Hepatocyte (in vitro differentiated cells): Measurements from ENCODE around the gene STXBP1. TPM values are rescaled to one million over a fixed set of nuclear protein-coding genes. Genes with fewer than 3 reads are reported as not detected.

Experiments
- DNase-seq: peaks from one replicate; pipeline ENCODE4 v3.0.0-alpha.2; 2016; ENCODE audit warnings: low spot score
- H2AFZ ChIP-seq: fragments of 200-600 bp; sonication (generic); 2 replicates; pipeline ENCODE4 v1.6.0; 2016; ENCODE audit warnings: antibody characterized with exemption, mild to moderate bottlenecking
- H3K27ac ChIP-seq: fragments of 200-600 bp; sonication (generic); 2 replicates; pipeline ENCODE4 v1.5.1; 2016; ENCODE audit warnings: mild to moderate bottlenecking
- H3K27me3 ChIP-seq: fragments of 200-600 bp; sonication (generic); 2 replicates; pipeline ENCODE4 v1.6.1; 2016
- H3K36me3 ChIP-seq: fragments of 200-600 bp; sonication (generic); replicated peaks from 2 replicates; pipeline ENCODE4 v1.5.1; 2016; ENCODE audit warnings: low read depth; ENCODE audit not compliant: insufficient read depth
- H3K4me1 ChIP-seq: fragments of 200-600 bp; sonication (generic); 2 replicates; pipeline ENCODE4 v1.5.1; 2016; ENCODE audit warnings: mild to moderate bottlenecking, moderate library complexity; ENCODE audit not compliant: insufficient read depth
- H3K4me2 ChIP-seq: fragments of 200-600 bp; sonication (generic); 2 replicates; pipeline ENCODE4 v1.6.0; 2016
- H3K4me3 ChIP-seq: fragments of 200-600 bp; sonication (generic); 2 replicates; pipeline ENCODE4 v1.5.1; 2016; ENCODE audit warnings: mild to moderate bottlenecking
- H3K79me2 ChIP-seq: fragments of 200-600 bp; sonication (generic); 2 replicates; pipeline ENCODE4 v1.6.0; 2017; ENCODE audit warnings: mild to moderate bottlenecking
- H3K9me2 ChIP-seq: fragments of 200-600 bp; sonication (generic); replicated peaks from 2 replicates; pipeline ENCODE4 v1.6.0; 2017; ENCODE audit warnings: mild to moderate bottlenecking; ENCODE audit not compliant: insufficient read depth
- H3K9me3 ChIP-seq: fragments of 200-600 bp; sonication (generic); 2 replicates; pipeline ENCODE4 v1.5.1; 2016; ENCODE audit warnings: low read depth, mild to moderate bottlenecking
- H4K20me1 ChIP-seq: fragments of 200-600 bp; sonication (generic); 2 replicates; pipeline ENCODE4 v1.6.0; 2016; ENCODE audit warnings: mild to moderate bottlenecking; ENCODE audit not compliant: insufficient read depth, poor library complexity, severe bottlenecking
- EZH2 ChIP-seq: fragments of 200-600 bp; sonication (generic); IDR thresholded peaks from 2 replicates; pipeline ENCODE4 v1.6.1; 2016; ENCODE audit warnings: antibody characterized with exemption, mild to moderate bottlenecking, borderline replicate concordance
- EZH2phosphoT487 ChIP-seq: fragments of 200-600 bp; sonication (generic); IDR thresholded peaks from one replicate; pipeline ENCODE4 v1.6.1; 2018; ENCODE audit warnings: antibody characterized with exemption, mild to moderate bottlenecking, low read depth, moderate library complexity; ENCODE audit not compliant: unreplicated experiment, severe bottlenecking
- WGBS: methylation state at CpG from one replicate; pipeline ENCODE4 v1.1.6; 2016; ENCODE audit warnings: low lambda C conversion rate; ENCODE audit errors: missing lambda C conversion rate; 5-methylcytosine and 5-hydroxymethylcytosine counted together
- polyA plus RNA-seq: library from polyadenylated mRNA; unstranded; fragments of >200 nt; fragmentation: Nextera tagmentation; extraction: Ambion mirVana; gene quantifications from 2 replicates; pipeline ENCODE4 v1.2.1, GENCODE V29; 2016
- total RNA-seq: library from RNA; depleted of rRNA; stranded (reverse); fragments of >200 nt; gene quantifications from 2 replicates; pipeline ENCODE4 v1.2.3, GENCODE V29; 2014
- TF ChIP-seq, protein P1 (sequence below): fragments of 200-600 bp; sonication (generic); IDR thresholded peaks from 2 replicates; pipeline ENCODE4 v1.5.1; 2016; ENCODE audit warnings: antibody characterized with exemption, mild to moderate bottlenecking; ENCODE audit not compliant: poor library complexity

STXBP1 gene
- total and polyA plus RNA-seq, 2 experiments from 2014 or later, result 22.6 to 27.6 TPM

DNA sequence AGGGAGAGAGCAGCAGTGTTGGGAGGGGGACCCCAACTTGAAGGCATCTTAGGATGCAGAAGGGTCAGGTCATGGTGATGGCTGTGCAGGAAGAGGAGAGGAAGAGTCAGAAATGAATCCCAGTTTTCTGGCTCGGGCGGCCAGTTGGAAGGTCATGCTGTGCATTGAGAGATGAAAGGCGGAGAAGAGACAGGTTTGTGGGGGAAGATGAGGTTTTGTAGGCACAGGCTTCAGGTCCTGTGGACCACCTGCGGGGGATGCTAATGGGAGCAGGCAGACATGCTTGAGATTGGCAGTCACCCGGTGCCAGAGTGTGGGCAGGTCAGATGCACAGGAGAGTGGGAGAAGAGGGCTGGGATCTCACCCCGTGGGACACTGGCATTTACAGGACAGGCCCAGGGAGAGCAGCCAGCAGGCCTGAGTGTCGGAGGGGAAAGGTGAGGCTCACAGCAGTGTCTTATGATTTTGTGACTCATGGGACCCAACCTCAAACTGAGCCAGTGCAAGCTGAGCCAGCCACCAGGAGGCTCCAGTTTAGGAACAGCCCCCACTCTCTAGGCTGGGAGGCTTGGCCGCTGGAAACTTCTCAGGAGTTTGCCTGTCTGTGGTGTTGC, 17.5 kb downstream of the STXBP1 start:
- H3K4me2 ChIP-seq, result no peak overlapping the region
- H2AFZ ChIP-seq, result no peak overlapping the region
- no peak overlapping the region for H3K4me3 ChIP-seq

DNA sequence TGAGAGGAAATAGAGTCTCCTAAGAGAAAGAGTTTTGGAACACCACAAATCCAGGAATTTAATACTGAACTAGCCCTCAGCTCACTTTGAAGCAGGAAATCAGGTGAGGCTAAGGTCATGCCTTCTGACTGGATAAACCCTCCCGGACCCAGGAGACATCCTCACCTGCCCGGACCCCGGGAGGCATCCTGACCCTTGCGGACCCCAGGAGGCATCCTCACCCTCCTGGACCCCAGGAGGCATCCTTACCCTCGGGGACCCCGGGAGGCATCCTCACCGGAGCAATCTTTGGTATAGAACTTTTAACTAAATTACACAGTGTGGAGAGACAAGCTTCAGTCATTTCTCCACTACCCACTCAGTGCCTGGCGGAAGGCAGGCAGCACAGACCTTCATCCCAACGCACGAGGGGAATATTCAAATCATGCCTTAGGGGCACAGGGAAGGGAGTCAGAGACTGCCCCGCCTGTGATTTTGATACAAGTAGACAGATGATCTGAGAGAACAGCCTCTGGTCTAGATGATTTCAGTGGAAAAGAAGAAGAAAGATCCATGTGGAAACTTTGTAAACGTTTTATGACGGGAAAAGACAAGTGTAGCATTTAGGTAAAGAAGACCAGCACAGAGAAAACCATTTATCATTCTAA, 21.3 kb downstream of the STXBP1 start:
- Histone ChIP-seq H2AFZ (no peak overlapping the region), H3K9me2 (no peaks in the 10 kb centered on the region), H3K9me3 (no peaks in the 10 kb centered on the region), H4K20me1 (no peaks in the 10 kb centered on the region), H3K36me3 (no peaks in the 10 kb centered on the region), H3K79me2 (no peaks in the 10 kb centered on the region), H3K27ac (no peak overlapping the region), H3K4me2 (no peak overlapping the region), H3K4me1 (no peaks in the 10 kb centered on the region), H3K4me3 (no peak overlapping the region), H3K27me3 (no peaks in the 10 kb centered on the region)
- WGBS, result 79% methylated on average over 13 of the region's 13 CpGs
- no peak for DNase-seq
- no peak for TF ChIP-seq EZH2phosphoT487
- no peak for TF ChIP-seq EZH2
- TF ChIP-seq, protein P1, sequence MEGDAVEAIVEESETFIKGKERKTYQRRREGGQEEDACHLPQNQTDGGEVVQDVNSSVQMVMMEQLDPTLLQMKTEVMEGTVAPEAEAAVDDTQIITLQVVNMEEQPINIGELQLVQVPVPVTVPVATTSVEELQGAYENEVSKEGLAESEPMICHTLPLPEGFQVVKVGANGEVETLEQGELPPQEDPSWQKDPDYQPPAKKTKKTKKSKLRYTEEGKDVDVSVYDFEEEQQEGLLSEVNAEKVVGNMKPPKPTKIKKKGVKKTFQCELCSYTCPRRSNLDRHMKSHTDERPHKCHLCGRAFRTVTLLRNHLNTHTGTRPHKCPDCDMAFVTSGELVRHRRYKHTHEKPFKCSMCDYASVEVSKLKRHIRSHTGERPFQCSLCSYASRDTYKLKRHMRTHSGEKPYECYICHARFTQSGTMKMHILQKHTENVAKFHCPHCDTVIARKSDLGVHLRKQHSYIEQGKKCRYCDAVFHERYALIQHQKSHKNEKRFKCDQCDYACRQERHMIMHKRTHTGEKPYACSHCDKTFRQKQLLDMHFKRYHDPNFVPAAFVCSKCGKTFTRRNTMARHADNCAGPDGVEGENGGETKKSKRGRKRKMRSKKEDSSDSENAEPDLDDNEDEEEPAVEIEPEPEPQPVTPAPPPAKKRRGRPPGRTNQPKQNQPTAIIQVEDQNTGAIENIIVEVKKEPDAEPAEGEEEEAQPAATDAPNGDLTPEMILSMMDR, result no peak

More for the DNA sequence above, 17.5 kb downstream of the STXBP1 start:
- H3K27me3 ChIP-seq, result no peaks in the 10 kb centered on the region
- 85% methylated on average over 8 of the region's 8 CpGs for WGBS
- H3K4me1 ChIP-seq, result no peaks in the 10 kb centered on the region
- H3K27ac ChIP-seq, result no peak overlapping the region
- no peaks in the 10 kb centered on the region for H3K9me2 ChIP-seq
- no peak for DNase-seq
- TF ChIP-seq EZH2phosphoT487, result no peak
- TF ChIP-seq EZH2, result no peak
- TF ChIP-seq, protein P1, result no peak
- H3K9me3 ChIP-seq, result no peaks in the 10 kb centered on the region
- no peaks in the 10 kb centered on the region for H3K79me2 ChIP-seq
- H4K20me1 ChIP-seq, result no peaks in the 10 kb centered on the region
- H3K36me3 ChIP-seq, result no peaks in the 10 kb centered on the region

DNA sequence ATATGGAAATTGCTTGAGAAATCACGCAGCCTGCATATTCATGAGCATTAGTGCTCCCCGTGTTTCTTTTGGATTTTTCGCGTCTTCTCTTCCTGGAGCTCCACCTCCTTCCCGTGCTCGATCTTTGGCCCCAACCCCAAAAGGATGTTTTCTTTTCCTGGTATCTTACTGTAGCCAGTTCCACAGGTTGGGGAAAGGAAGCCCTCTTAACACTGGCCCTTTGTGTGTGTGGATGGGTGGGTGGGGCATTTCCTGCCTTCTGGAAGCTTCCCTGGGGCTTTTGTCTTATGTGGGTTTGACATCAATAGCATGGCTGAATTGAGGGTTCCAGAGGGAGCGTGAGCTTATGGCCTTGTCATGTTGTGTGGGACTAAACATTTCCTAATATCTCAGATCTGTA, 21.9 kb downstream of the STXBP1 start:
- TF ChIP-seq, protein P1, result no peak
- Histone ChIP-seq H3K9me2 (no peaks in the 10 kb centered on the region), H3K9me3 (no peaks in the 10 kb centered on the region), H3K4me2 (no peak overlapping the region), H3K36me3 (no peaks in the 10 kb centered on the region), H3K27me3 (no peaks in the 10 kb centered on the region), H2AFZ (no peak overlapping the region), H3K79me2 (no peaks in the 10 kb centered on the region), H3K4me1 (no peaks in the 10 kb centered on the region), H4K20me1 (no peaks in the 10 kb centered on the region), H3K4me3 (no peak overlapping the region), H3K27ac (no peak overlapping the region)
- DNase-seq, result no peak
- WGBS, result 82% methylated on average over 7 of the region's 7 CpGs
